IMR-90 (cell line): ENCODE measurements around the gene CMTM8.

Experiments
- CEBPB ChIP-seq: IDR thresholded peaks from 2 replicates; pipeline ENCODE4 v1.6.1; 2012; ENCODE audit warnings: low read depth, low read length, improper control_type of control experiment
- FOS ChIP-seq: fragments of 150-350 bp; IDR thresholded peaks from 2 replicates; pipeline ENCODE4 v1.6.1; 2016; ENCODE audit warnings: low read depth, low read length
- MAFK ChIP-seq: IDR thresholded peaks from 2 replicates; pipeline ENCODE4 v1.6.1; 2012; ENCODE audit warnings: low read depth, low read length, improper control_type of control experiment
- MXI1 ChIP-seq: IDR thresholded peaks from 2 replicates; pipeline ENCODE4 v1.6.1; 2012; ENCODE audit warnings: low read depth, mild to moderate bottlenecking, low read length, moderate library complexity, borderline replicate concordance
- NFE2L2 ChIP-seq: fragments of 150-350 bp; IDR thresholded peaks from 2 replicates; pipeline ENCODE4 v1.6.1; 2016; ENCODE audit warnings: low read depth, mild to moderate bottlenecking, low read length
- POLR2A ChIP-seq: IDR thresholded peaks from 2 replicates; pipeline ENCODE4 v1.6.1; 2012; ENCODE audit warnings: mild to moderate bottlenecking, low read depth, low read length
- RAD21 ChIP-seq: IDR thresholded peaks from 2 replicates; pipeline ENCODE4 v1.6.1; 2012; ENCODE audit warnings: low read length, improper control_type of control experiment
- SMC3 ChIP-seq: fragments of 150-350 bp; IDR thresholded peaks from 2 replicates; pipeline ENCODE4 v1.6.1; 2016; ENCODE audit warnings: low read depth, mild to moderate bottlenecking, antibody characterized with exemption, low read length, moderate library complexity
- TF ChIP-seq, protein P1 (sequence below): conservative IDR thresholded peaks from 2 replicates; pipeline ENCODE4 v1.5.1; 2012; ENCODE audit warnings: mild to moderate bottlenecking, low read depth, low read length, improper control_type of control experiment
- TF ChIP-seq, protein P2 (sequence below): fragments of 150-350 bp; IDR thresholded peaks from 2 replicates; pipeline ENCODE4 v1.6.1; 2017; ENCODE audit warnings: mild to moderate bottlenecking, antibody characterized with exemption, low read length, low read depth

DNA sequence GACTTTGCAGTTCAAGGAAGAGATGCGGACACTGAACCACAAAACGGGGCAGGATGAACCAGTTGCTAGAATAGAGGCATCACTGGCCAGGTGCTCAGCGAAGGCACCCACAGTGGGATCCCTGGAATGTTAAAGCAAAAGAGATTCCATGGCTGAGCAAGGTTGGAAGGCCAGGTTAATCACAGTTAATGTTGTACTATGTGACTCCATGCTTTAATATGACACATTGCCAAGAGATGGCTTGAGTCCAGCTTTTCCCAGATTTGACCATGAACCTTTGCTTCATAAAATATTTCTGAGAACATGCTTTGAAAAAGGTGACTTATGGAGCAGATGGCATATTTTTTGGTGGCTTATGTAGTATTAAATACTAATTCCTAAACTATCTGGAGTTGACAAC, 77.0 kb downstream of the CMTM8 start:
- TF ChIP-seq POLR2A (no peak), NFE2L2 (no peak), MAFK (no peak), MXI1 (no peak), RAD21 (no peak), CEBPB (no peak), SMC3 (no peak), FOS (no peak)
- TF ChIP-seq, protein P1, sequence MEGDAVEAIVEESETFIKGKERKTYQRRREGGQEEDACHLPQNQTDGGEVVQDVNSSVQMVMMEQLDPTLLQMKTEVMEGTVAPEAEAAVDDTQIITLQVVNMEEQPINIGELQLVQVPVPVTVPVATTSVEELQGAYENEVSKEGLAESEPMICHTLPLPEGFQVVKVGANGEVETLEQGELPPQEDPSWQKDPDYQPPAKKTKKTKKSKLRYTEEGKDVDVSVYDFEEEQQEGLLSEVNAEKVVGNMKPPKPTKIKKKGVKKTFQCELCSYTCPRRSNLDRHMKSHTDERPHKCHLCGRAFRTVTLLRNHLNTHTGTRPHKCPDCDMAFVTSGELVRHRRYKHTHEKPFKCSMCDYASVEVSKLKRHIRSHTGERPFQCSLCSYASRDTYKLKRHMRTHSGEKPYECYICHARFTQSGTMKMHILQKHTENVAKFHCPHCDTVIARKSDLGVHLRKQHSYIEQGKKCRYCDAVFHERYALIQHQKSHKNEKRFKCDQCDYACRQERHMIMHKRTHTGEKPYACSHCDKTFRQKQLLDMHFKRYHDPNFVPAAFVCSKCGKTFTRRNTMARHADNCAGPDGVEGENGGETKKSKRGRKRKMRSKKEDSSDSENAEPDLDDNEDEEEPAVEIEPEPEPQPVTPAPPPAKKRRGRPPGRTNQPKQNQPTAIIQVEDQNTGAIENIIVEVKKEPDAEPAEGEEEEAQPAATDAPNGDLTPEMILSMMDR: no peak
- TF ChIP-seq, protein P2, sequence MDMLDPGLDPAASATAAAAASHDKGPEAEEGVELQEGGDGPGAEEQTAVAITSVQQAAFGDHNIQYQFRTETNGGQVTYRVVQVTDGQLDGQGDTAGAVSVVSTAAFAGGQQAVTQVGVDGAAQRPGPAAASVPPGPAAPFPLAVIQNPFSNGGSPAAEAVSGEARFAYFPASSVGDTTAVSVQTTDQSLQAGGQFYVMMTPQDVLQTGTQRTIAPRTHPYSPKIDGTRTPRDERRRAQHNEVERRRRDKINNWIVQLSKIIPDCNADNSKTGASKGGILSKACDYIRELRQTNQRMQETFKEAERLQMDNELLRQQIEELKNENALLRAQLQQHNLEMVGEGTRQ: no peak
